ENCODE measurements around the gene DLG4. TPM values are rescaled to one million over a fixed set of nuclear protein-coding genes. Genes with fewer than 3 reads are reported as not detected.

DLG4 gene
- total and polyA plus RNA-seq, 2 donors (not counting 3 experiments of a cell fraction or from before 2014, with no cell fraction given): 14.9 to 34.6 TPM

DNA sequence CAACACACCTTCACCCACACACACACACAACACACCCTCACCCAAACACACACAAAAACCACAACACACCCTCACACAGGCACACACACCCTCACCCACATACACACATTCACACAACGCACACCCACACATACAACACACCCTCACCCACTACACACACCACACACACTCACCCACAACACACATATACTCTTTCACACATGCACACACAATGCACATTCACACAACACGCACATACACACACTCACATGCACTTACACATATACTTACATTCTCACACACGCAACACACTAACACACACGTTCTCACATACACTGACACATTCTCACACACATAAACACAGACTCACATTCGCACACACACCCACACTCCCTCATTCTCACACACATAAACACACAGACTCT is 44.3 kb downstream of the DLG4 start:
- H2AFZ ChIP-seq (ENCODE audit: low read depth, low read length): no peak overlapping the region
- no peak overlapping the region for H3K4me2 ChIP-seq (ENCODE audit: insufficient read depth, low read length)
- ChIA-PET CTCF (no interaction called here), POLR2A (no interaction called here)
- intact Hi-C loops (cut with micrococcal nuclease) (no loop called here), dilution Hi-C loops (cut with MboI; ENCODE audit: extremely low pct_ligation_motif_present, low sequenced_read_pairs) (no loop called here)
- H3K79me2 ChIP-seq (ENCODE audit: control insufficient read depth, insufficient read depth, low read length): no peaks in the 10 kb centered on the region
- no peak for TF ChIP-seq FOS (IDR thresholded peaks at IDR 0.05; ENCODE audit: borderline replicate concordance, insufficient read depth, low read length)
- TF ChIP-seq GATA2 (IDR thresholded peaks at IDR 0.05; ENCODE audit: insufficient read depth, insufficient read length, low read depth, low read length): no peak
- TF ChIP-seq POLR2AphosphoS5 (IDR thresholded peaks at IDR 0.05; ENCODE audit: insufficient read depth, low read depth, low read length): no peak
- TF ChIP-seq MYC (IDR thresholded peaks at IDR 0.05; ENCODE audit: low read depth, low read length): no peak
- no peak for TF ChIP-seq CTCF (IDR thresholded peaks at IDR 0.05; ENCODE audit: extremely low read depth in 1 of 2, insufficient read depth in 1 of 2, low read depth in 1 of 2, low read length in 2 of 2)
- TF ChIP-seq JUN (IDR thresholded peaks at IDR 0.05; ENCODE audit: borderline replicate concordance, insufficient read depth, insufficient read length, low read depth): no peak
- TF ChIP-seq MAX (IDR thresholded peaks at IDR 0.05; ENCODE audit: insufficient read depth, insufficient read length): no peak
- no peak for TF ChIP-seq EZH2 (IDR thresholded peaks at IDR 0.05; ENCODE audit: borderline replicate concordance, low read depth, low read length, severe bottlenecking)
- no peak overlapping the region for H3K4me3 ChIP-seq (replicated peaks in 1 of 3; ENCODE audit: insufficient read depth in 1 of 3, low read depth in 1 of 3, low read length in 3 of 3)
- H3K9ac ChIP-seq (replicated peaks; ENCODE audit: extremely low read depth, insufficient read depth, low read length): no peak overlapping the region
- no peaks in the 10 kb centered on the region for H3K9me1 ChIP-seq (replicated peaks; ENCODE audit: control insufficient read depth, extremely low read depth, insufficient read depth, low read length)
- BruUV-seq (replicated peaks): no TSS peak
- no peaks in the 10 kb centered on the region for H3K27me3 ChIP-seq (ENCODE audit: control insufficient read depth in 2 of 2, insufficient read depth in 2 of 2, low read length in 2 of 2)
- H3K4me1 ChIP-seq (ENCODE audit: control insufficient read depth, extremely low read depth, insufficient read depth, low read length): peaks cover 17% of the 10 kb centered on the region
- no peak for FAIRE-seq
- no peaks in the 10 kb centered on the region for H3K36me3 ChIP-seq (ENCODE audit: control insufficient read depth in 2 of 2, extremely low read depth in 1 of 2, insufficient read depth in 2 of 2, low read length in 2 of 2)
- DNase-seq (ENCODE audit: low read depth, low spot score): peak; percentile 6
- no peak overlapping the region for H3K27ac ChIP-seq (ENCODE audit: insufficient read depth, low read depth, low read length)
- H3K9me3 ChIP-seq (replicated peaks; ENCODE audit: control insufficient read depth, insufficient read depth, low read length): no peaks in the 10 kb centered on the region
- H4K20me1 ChIP-seq (replicated peaks; ENCODE audit: control insufficient read depth, extremely low read depth, insufficient read depth, low read length): no peaks in the 10 kb centered on the region

Measured in endothelial cell of umbilical vein (primary cell).